Neural cell (in vitro differentiated cells): ENCODE results near the gene TNFAIP3. TPM values are rescaled to one million over a fixed set of nuclear protein-coding genes. Genes with fewer than 3 reads are reported as not detected.
"Not testable (repeated sequence)": the region's sequence is repeated elsewhere in the genome, so short reads cannot be mapped to it uniquely, and the experiment has no call there.

Experiments used
- H2AFZ ChIP-seq: fragments of 200-600, 300-800 bp; sonication (generic), shearing (Covaris generic); 2 replicates; pipeline ENCODE4 v1.6.0; 2014; ENCODE audit warnings: low read depth, mild to moderate bottlenecking, antibody characterized with exemption, low read length, moderate library complexity
- H3F3A ChIP-seq: fragments of 200-600 bp; shearing (Covaris generic); 2 replicates; pipeline ENCODE4 v1.6.1; 2016; ENCODE audit warnings: mild to moderate bottlenecking, moderate library complexity, mixed read lengths, antibody characterized with exemption, low read length; ENCODE audit not compliant: insufficient read depth, poor library complexity, severe bottlenecking
- H3K27ac ChIP-seq: fragments of 200-600, 300-800 bp; sonication (generic), shearing (Covaris generic); 2 replicates; pipeline ENCODE4 v1.5.1; 2014; ENCODE audit warnings: mild to moderate bottlenecking, low read length, moderate library complexity
- H3K27me3 ChIP-seq: fragments of 300-800, 200-600 bp; sonication (generic), shearing (Covaris generic); 2 replicates; pipeline ENCODE4 v1.6.0; 2014; ENCODE audit warnings: mild to moderate bottlenecking, low read depth, low read length, moderate library complexity; ENCODE audit not compliant: insufficient read depth
- H3K36me3 ChIP-seq: fragments of 300-800, 200-600 bp; sonication (generic), shearing (Covaris generic); 2 replicates; pipeline ENCODE4 v1.5.1; 2014; ENCODE audit warnings: mild to moderate bottlenecking, antibody characterized with exemption, low read length, moderate library complexity; ENCODE audit not compliant: insufficient read depth
- H3K4me2 ChIP-seq: fragments of 300-800, 200-600 bp; sonication (generic), shearing (Covaris generic); 2 replicates; pipeline ENCODE4 v1.6.0; 2014; ENCODE audit warnings: mild to moderate bottlenecking, low read length
- H3K4me3 ChIP-seq: fragments of 300-800, 200-600 bp; sonication (generic), shearing (Covaris generic); 2 replicates; pipeline ENCODE4 v1.5.1; 2014; ENCODE audit warnings: mild to moderate bottlenecking, low read length, moderate library complexity
- H3K79me2 ChIP-seq: fragments of 200-600 bp; shearing (Covaris generic); replicated peaks from 2 replicates; pipeline ENCODE4 v1.6.0; 2014; ENCODE audit warnings: mild to moderate bottlenecking, low read length, moderate library complexity; ENCODE audit not compliant: insufficient read depth
- H3K9ac ChIP-seq: fragments of 300-800, 200-600 bp; sonication (generic), shearing (Covaris generic); 2 replicates; pipeline ENCODE4 v1.6.1; 2016; ENCODE audit warnings: mild to moderate bottlenecking, low read length, mixed read lengths
- H3K9me2 ChIP-seq: fragments of 200-600 bp; shearing (Covaris generic); 2 replicates; pipeline ENCODE4 v1.6.1; 2016; ENCODE audit warnings: mild to moderate bottlenecking, low read length, mixed read lengths; ENCODE audit not compliant: insufficient read depth
- H3K9me3 ChIP-seq: fragments of 200-600, 300-800 bp; sonication (generic), shearing (Covaris generic); 2 replicates; pipeline ENCODE4 v1.6.1; 2016; ENCODE audit warnings: mild to moderate bottlenecking, mixed run types, low read length, moderate library complexity, mixed read lengths
- H4K20me1 ChIP-seq: fragments of 200-600 bp; shearing (Covaris generic); 2 replicates; pipeline ENCODE4 v1.6.1; 2016; ENCODE audit warnings: mild to moderate bottlenecking, mixed run types; ENCODE audit not compliant: insufficient read depth
- CTCF ChIP-seq: fragments of 450-650 bp; IDR thresholded peaks from 2 replicates; pipeline ENCODE4 v1.5.1; 2014; ENCODE audit warnings: antibody characterized with exemption, mild to moderate bottlenecking, moderate library complexity; ENCODE audit not compliant: poor library complexity, severe bottlenecking
- EP300 ChIP-seq: fragments of 450-650 bp; conservative IDR thresholded peaks from 2 replicates; pipeline ENCODE4 v1.6.1; 2014; ENCODE audit warnings: antibody characterized with exemption, mild to moderate bottlenecking, moderate library complexity; ENCODE audit not compliant: poor library complexity, severe bottlenecking
- EZH2 ChIP-seq: fragments of 200-600, 300-800 bp; shearing (Covaris generic), sonication (generic); IDR thresholded peaks from 2 replicates; pipeline ENCODE4 v1.6.1; 2014; ENCODE audit warnings: antibody characterized with exemption, low read length, borderline replicate concordance, mild to moderate bottlenecking; ENCODE audit not compliant: insufficient read depth, poor library complexity, severe bottlenecking
- MXI1 ChIP-seq: fragments of 450-650 bp; conservative IDR thresholded peaks from 2 replicates; pipeline ENCODE4 v1.6.1; 2014; ENCODE audit warnings: antibody characterized with exemption, mild to moderate bottlenecking; ENCODE audit not compliant: poor library complexity, severe bottlenecking
- POLR2AphosphoS5 ChIP-seq: IDR thresholded peaks from 2 replicates; pipeline ENCODE4 v1.6.1; 2012
- RAD21 ChIP-seq: fragments of 450-650 bp; conservative IDR thresholded peaks from 2 replicates; pipeline ENCODE4 v1.6.1; 2014; ENCODE audit warnings: antibody characterized with exemption, mild to moderate bottlenecking, moderate library complexity
- REST ChIP-seq: IDR thresholded peaks from 2 replicates; pipeline ENCODE4 v1.6.1; 2012; ENCODE audit warnings: borderline replicate concordance
- SMC3 ChIP-seq: fragments of 450-650 bp; conservative IDR thresholded peaks from 2 replicates; pipeline ENCODE4 v1.6.1; 2014; ENCODE audit warnings: antibody characterized with exemption, mild to moderate bottlenecking, moderate library complexity; ENCODE audit not compliant: poor library complexity
- TAF1 ChIP-seq: IDR thresholded peaks from 2 replicates; pipeline ENCODE4 v1.6.1; 2012; ENCODE audit warnings: low read depth
- polyA plus RNA-seq: library from polyadenylated mRNA; depleted of rRNA; stranded (reverse); fragments of >200 nt; gene quantifications from 2 replicates; pipeline ENCODE4 v1.2.3, GENCODE V29; 2014

The TNFAIP3 gene
- polyA plus RNA-seq, 1 donor from 2014 or later = 0.20 TPM

GRCh38 chr6:137894378-137894777, 27.3 kb downstream of the TNFAIP3 start:
- not testable (repeated sequence) for H3K9ac ChIP-seq, H4K20me1 ChIP-seq, H3K27me3 ChIP-seq, H3K4me3 ChIP-seq, H2AFZ ChIP-seq, H3K9me3 ChIP-seq, H3K9me2 ChIP-seq, H3F3A ChIP-seq, H3K4me2 ChIP-seq, H3K27ac ChIP-seq, H3K79me2 ChIP-seq, H3K36me3 ChIP-seq

- no peaks in the 10 kb centered on the region for H3K9me3 ChIP-seq
- H3K4me3 ChIP-seq = no peak overlapping the region
- H3K79me2 ChIP-seq = no peaks in the 10 kb centered on the region
- H2AFZ ChIP-seq = no peak overlapping the region
- H3K27me3 ChIP-seq = no peaks in the 10 kb centered on the region
- no peaks in the 10 kb centered on the region for H3K9me2 ChIP-seq
- no peaks in the 10 kb centered on the region for H3F3A ChIP-seq
- no peaks in the 10 kb centered on the region for H3K36me3 ChIP-seq
- H4K20me1 ChIP-seq = no peaks in the 10 kb centered on the region
- no peak overlapping the region for H3K9ac ChIP-seq
- TF ChIP-seq REST (no peak), EP300 (no peak), SMC3 (no peak), MXI1 (no peak), EZH2 (no peak), TAF1 (no peak), CTCF (no peak), POLR2AphosphoS5 (no peak), RAD21 (no peak)
- no peak overlapping the region for H3K4me2 ChIP-seq
- no peak overlapping the region for H3K27ac ChIP-seq
Observed at GRCh38 chr6:137894779-137895385, 27.8 kb downstream of the TNFAIP3 start.

GRCh38 chr6:137896647-137897046, 29.6 kb downstream of the TNFAIP3 start:
- Histone ChIP-seq H3K9me3 (no peaks in the 10 kb centered on the region), H3K27me3 (no peaks in the 10 kb centered on the region), H3K27ac (no peak overlapping the region), H3K4me2 (no peak overlapping the region), H3F3A (no peaks in the 10 kb centered on the region), H3K79me2 (no peaks in the 10 kb centered on the region), H3K36me3 (no peaks in the 10 kb centered on the region), H2AFZ (no peak overlapping the region), H4K20me1 (no peaks in the 10 kb centered on the region), H3K4me3 (no peak overlapping the region), H3K9me2 (no peaks in the 10 kb centered on the region), H3K9ac (no peak overlapping the region)
- TF ChIP-seq TAF1 (no peak), POLR2AphosphoS5 (no peak), CTCF (no peak), RAD21 (no peak), SMC3 (no peak), MXI1 (no peak), EZH2 (no peak), EP300 (no peak), REST (no peak)
